ENCODE data around the gene ABCC1. TPM values are rescaled to one million over a fixed set of nuclear protein-coding genes. Genes with fewer than 3 reads are reported as not detected.

The ABCC1 gene
- total RNA-seq, 1 experiment from 2014 or later: 61.9 TPM

DNA sequence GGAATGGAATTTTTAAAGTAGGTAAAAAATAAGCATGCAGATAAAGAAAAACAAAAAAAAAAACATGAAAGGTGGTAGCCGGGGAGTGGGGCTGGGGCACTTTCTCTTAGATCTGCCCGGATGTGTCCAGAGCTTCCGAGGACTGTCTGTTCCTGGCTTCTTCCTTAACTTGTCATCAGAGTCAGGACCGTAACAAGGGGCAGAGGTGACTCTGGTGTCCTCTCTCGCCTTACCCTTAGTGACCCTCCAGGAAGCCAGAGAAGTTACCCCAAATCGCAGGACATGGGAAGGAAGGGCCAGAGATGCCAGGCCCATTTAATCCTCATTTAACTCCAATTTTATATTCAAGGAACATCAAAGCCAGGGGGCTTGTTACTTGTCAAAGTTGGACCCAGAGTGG, 158.4 kb downstream of the ABCC1 start:
- peaks cover 71% of the 10 kb centered on the region for H3K36me3 Mint-ChIP-seq
- POLR2A ChIA-PET: no interaction called here
- no peak for DNase-seq (ENCODE audit: low spot score)
- ATAC-seq: no peak
- TF ChIP-seq, protein P1, sequence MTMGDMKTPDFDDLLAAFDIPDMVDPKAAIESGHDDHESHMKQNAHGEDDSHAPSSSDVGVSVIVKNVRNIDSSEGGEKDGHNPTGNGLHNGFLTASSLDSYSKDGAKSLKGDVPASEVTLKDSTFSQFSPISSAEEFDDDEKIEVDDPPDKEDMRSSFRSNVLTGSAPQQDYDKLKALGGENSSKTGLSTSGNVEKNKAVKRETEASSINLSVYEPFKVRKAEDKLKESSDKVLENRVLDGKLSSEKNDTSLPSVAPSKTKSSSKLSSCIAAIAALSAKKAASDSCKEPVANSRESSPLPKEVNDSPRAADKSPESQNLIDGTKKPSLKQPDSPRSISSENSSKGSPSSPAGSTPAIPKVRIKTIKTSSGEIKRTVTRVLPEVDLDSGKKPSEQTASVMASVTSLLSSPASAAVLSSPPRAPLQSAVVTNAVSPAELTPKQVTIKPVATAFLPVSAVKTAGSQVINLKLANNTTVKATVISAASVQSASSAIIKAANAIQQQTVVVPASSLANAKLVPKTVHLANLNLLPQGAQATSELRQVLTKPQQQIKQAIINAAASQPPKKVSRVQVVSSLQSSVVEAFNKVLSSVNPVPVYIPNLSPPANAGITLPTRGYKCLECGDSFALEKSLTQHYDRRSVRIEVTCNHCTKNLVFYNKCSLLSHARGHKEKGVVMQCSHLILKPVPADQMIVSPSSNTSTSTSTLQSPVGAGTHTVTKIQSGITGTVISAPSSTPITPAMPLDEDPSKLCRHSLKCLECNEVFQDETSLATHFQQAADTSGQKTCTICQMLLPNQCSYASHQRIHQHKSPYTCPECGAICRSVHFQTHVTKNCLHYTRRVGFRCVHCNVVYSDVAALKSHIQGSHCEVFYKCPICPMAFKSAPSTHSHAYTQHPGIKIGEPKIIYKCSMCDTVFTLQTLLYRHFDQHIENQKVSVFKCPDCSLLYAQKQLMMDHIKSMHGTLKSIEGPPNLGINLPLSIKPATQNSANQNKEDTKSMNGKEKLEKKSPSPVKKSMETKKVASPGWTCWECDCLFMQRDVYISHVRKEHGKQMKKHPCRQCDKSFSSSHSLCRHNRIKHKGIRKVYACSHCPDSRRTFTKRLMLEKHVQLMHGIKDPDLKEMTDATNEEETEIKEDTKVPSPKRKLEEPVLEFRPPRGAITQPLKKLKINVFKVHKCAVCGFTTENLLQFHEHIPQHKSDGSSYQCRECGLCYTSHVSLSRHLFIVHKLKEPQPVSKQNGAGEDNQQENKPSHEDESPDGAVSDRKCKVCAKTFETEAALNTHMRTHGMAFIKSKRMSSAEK (CRISPR knock-in tag; IDR thresholded peaks at IDR 0.05; ENCODE audit: borderline replicate concordance): no peak
- TF ChIP-seq, protein P2, sequence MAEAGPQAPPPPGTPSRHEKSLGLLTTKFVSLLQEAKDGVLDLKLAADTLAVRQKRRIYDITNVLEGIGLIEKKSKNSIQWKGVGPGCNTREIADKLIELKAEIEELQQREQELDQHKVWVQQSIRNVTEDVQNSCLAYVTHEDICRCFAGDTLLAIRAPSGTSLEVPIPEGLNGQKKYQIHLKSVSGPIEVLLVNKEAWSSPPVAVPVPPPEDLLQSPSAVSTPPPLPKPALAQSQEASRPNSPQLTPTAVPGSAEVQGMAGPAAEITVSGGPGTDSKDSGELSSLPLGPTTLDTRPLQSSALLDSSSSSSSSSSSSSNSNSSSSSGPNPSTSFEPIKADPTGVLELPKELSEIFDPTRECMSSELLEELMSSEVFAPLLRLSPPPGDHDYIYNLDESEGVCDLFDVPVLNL (CRISPR knock-in tag; IDR thresholded peaks at IDR 0.05; ENCODE audit: borderline replicate concordance, low read depth): no peak
- TF ChIP-seq KAT7 (CRISPR knock-in tag; IDR thresholded peaks at IDR 0.05; ENCODE audit: borderline replicate concordance): no peak
- no peak for TF ChIP-seq SP1 (CRISPR knock-in tag; conservative IDR thresholded peaks at IDR 0.05)
- TF ChIP-seq ZNF263 (CRISPR knock-in tag; IDR thresholded peaks at IDR 0.05; ENCODE audit: low read depth): no peak
- TF ChIP-seq, protein P3, sequence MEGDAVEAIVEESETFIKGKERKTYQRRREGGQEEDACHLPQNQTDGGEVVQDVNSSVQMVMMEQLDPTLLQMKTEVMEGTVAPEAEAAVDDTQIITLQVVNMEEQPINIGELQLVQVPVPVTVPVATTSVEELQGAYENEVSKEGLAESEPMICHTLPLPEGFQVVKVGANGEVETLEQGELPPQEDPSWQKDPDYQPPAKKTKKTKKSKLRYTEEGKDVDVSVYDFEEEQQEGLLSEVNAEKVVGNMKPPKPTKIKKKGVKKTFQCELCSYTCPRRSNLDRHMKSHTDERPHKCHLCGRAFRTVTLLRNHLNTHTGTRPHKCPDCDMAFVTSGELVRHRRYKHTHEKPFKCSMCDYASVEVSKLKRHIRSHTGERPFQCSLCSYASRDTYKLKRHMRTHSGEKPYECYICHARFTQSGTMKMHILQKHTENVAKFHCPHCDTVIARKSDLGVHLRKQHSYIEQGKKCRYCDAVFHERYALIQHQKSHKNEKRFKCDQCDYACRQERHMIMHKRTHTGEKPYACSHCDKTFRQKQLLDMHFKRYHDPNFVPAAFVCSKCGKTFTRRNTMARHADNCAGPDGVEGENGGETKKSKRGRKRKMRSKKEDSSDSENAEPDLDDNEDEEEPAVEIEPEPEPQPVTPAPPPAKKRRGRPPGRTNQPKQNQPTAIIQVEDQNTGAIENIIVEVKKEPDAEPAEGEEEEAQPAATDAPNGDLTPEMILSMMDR (IDR thresholded peaks at IDR 0.05): no peak
- no peak for TF ChIP-seq ZNF232 (CRISPR knock-in tag; IDR thresholded peaks at IDR 0.05)
- no peak for TF ChIP-seq FOXP1 (CRISPR knock-in tag; IDR thresholded peaks at IDR 0.05; ENCODE audit: borderline replicate concordance)
- TF ChIP-seq, protein P4, sequence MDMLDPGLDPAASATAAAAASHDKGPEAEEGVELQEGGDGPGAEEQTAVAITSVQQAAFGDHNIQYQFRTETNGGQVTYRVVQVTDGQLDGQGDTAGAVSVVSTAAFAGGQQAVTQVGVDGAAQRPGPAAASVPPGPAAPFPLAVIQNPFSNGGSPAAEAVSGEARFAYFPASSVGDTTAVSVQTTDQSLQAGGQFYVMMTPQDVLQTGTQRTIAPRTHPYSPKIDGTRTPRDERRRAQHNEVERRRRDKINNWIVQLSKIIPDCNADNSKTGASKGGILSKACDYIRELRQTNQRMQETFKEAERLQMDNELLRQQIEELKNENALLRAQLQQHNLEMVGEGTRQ (CRISPR knock-in tag; IDR thresholded peaks at IDR 0.05): no peak
- H3K4me1 Mint-ChIP-seq: peaks cover 7% of the 10 kb centered on the region
- no peaks in the 10 kb centered on the region; the same call in 1 of the 2 replicates for H3K9me3 Mint-ChIP-seq
- H3K27ac Mint-ChIP-seq: peak overlapping the region; percentile 32; the same call in 1 of the 2 replicates
- no peaks in the 10 kb centered on the region for H3K27me3 Mint-ChIP-seq (ENCODE audit: low read depth)
- CTCF ChIA-PET: no interaction called here
- no peak overlapping the region for H3K4me3 Mint-ChIP-seq

DNA sequence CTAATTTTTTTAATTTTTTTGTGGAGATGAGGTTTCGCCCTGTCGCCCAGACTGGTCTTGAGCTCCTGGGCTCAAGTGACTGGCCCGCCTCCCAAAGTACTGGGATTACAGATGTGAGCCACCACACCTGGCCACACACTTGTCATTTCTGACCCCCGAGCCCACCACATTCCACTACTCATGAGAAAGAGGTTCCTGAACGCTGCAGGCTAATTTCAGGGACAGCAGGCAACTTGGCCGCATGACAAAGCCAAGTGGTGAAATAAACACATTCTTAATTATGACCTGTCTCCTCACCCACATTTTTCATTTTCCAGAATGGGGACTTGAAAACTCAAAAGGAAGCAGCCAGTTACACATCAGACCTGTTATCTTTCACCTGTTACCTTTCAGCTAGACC, 159.3 kb downstream of the ABCC1 start:
- peak overlapping the region; percentile 84 for H3K27ac Mint-ChIP-seq
- peak; percentile 51 for ATAC-seq
- POLR2A ChIA-PET: no interaction called here
- TF ChIP-seq, protein P5, sequence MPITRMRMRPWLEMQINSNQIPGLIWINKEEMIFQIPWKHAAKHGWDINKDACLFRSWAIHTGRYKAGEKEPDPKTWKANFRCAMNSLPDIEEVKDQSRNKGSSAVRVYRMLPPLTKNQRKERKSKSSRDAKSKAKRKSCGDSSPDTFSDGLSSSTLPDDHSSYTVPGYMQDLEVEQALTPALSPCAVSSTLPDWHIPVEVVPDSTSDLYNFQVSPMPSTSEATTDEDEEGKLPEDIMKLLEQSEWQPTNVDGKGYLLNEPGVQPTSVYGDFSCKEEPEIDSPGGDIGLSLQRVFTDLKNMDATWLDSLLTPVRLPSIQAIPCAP (CRISPR knock-in tag; IDR thresholded peaks at IDR 0.05): no peak
- TF ChIP-seq, protein P6, sequence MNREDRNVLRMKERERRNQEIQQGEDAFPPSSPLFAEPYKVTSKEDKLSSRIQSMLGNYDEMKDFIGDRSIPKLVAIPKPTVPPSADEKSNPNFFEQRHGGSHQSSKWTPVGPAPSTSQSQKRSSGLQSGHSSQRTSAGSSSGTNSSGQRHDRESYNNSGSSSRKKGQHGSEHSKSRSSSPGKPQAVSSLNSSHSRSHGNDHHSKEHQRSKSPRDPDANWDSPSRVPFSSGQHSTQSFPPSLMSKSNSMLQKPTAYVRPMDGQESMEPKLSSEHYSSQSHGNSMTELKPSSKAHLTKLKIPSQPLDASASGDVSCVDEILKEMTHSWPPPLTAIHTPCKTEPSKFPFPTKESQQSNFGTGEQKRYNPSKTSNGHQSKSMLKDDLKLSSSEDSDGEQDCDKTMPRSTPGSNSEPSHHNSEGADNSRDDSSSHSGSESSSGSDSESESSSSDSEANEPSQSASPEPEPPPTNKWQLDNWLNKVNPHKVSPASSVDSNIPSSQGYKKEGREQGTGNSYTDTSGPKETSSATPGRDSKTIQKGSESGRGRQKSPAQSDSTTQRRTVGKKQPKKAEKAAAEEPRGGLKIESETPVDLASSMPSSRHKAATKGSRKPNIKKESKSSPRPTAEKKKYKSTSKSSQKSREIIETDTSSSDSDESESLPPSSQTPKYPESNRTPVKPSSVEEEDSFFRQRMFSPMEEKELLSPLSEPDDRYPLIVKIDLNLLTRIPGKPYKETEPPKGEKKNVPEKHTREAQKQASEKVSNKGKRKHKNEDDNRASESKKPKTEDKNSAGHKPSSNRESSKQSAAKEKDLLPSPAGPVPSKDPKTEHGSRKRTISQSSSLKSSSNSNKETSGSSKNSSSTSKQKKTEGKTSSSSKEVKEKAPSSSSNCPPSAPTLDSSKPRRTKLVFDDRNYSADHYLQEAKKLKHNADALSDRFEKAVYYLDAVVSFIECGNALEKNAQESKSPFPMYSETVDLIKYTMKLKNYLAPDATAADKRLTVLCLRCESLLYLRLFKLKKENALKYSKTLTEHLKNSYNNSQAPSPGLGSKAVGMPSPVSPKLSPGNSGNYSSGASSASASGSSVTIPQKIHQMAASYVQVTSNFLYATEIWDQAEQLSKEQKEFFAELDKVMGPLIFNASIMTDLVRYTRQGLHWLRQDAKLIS (CRISPR knock-in tag; IDR thresholded peaks at IDR 0.05; ENCODE audit: borderline replicate concordance): no peak
- TF ChIP-seq NR1H2 (CRISPR knock-in tag; IDR thresholded peaks at IDR 0.05): no peak
- TF ChIP-seq, protein P3 (IDR thresholded peaks at IDR 0.05): no peak
- no peak for TF ChIP-seq JUN (CRISPR knock-in tag; IDR thresholded peaks at IDR 0.05)
- TF ChIP-seq, protein P7, sequence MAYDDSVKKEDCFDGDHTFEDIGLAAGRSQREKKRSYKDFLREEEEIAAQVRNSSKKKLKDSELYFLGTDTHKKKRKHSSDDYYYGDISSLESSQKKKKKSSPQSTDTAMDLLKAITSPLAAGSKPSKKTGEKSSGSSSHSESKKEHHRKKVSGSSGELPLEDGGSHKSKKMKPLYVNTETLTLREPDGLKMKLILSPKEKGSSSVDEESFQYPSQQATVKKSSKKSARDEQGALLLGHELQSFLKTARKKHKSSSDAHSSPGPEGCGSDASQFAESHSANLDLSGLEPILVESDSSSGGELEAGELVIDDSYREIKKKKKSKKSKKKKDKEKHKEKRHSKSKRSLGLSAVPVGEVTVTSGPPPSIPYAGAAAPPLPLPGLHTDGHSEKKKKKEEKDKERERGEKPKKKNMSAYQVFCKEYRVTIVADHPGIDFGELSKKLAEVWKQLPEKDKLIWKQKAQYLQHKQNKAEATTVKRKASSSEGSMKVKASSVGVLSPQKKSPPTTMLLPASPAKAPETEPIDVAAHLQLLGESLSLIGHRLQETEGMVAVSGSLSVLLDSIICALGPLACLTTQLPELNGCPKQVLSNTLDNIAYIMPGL (CRISPR knock-in tag; IDR thresholded peaks at IDR 0.05): no peak
- TF ChIP-seq, protein P8, sequence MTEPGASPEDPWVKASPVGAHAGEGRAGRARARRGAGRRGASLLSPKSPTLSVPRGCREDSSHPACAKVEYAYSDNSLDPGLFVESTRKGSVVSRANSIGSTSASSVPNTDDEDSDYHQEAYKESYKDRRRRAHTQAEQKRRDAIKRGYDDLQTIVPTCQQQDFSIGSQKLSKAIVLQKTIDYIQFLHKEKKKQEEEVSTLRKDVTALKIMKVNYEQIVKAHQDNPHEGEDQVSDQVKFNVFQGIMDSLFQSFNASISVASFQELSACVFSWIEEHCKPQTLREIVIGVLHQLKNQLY (CRISPR knock-in tag; IDR thresholded peaks at IDR 0.05): no peak

More for the DNA sequence above, 159.3 kb downstream of the ABCC1 start:
- CTCF ChIA-PET: interaction anchor here (1.3 kb wide), 1 partner anchor 234 kb away, joined by 4 read pairs; no protein-coding TSS in a partner anchor
- Mint-ChIP-seq H3K4me1 (peaks cover 7% of the 10 kb centered on the region), H3K9me3 (no peaks in the 10 kb centered on the region; the same call in 1 of the 2 replicates), H3K27me3 (ENCODE audit: low read depth) (no peaks in the 10 kb centered on the region), H3K36me3 (peaks cover 68% of the 10 kb centered on the region), H3K4me3 (no peak overlapping the region)
- no peak for DNase-seq (ENCODE audit: low spot score)

Data from WTC11 (cell line).